Esophagus squamous epithelium (tissue), 4 donors: Measurements from ENCODE around the gene SNRPF.

Source experiments
- CTCF ChIP-seq, 6 experiments: fragments of 450-650 bp in 4 of 6; fragments of 200-600 bp in 2 of 6; sonication (generic) in 2 of 6; IDR thresholded peaks; one replicate each; pipeline ENCODE4 v1.5.1; 2016 to 2019; ENCODE audit warnings: antibody characterized with exemption in 6 of 6, mild to moderate bottlenecking in 4 of 6, moderate library complexity in 4 of 6
- POLR2A ChIP-seq, 4 donors: fragments of 450-650 bp; IDR thresholded peaks; one replicate each; pipeline ENCODE4 v1.6.1; 2017; ENCODE audit warnings: antibody characterized with exemption in 4 of 4, mild to moderate bottlenecking in 4 of 4, moderate library complexity in 3 of 4

GRCh38 chr12:95837240-95838038, 21.3 kb upstream of the SNRPF start:
- TF ChIP-seq CTCF (IDR thresholded peaks at IDR 0.05) (no peak), POLR2A (IDR thresholded peaks at IDR 0.05) (no peak)
